Esophagus squamous epithelium (tissue), 5 donors: ENCODE data around the gene CCT4. TPM values are rescaled to one million over a fixed set of nuclear protein-coding genes. Genes with fewer than 3 reads are reported as not detected.
"Not testable (repeated sequence)": the region's sequence is repeated elsewhere in the genome, so short reads cannot be mapped to it uniquely, and the experiment has no call there.

Experiments used
- DNase-seq: peaks from one replicate; lab custom pipeline; 2025; lab: John Stamatoyannopoulos, UW
- H3K27ac ChIP-seq, 4 donors: fragments of 200-600 bp; sonication (generic); one replicate each; pipeline ENCODE4 v1.5.1; 2016 to 2019; ENCODE audit warnings: mild to moderate bottlenecking in 1 of 4
- H3K27me3 ChIP-seq, 4 donors: fragments of 200-600 bp; sonication (generic); 1 replicate in 3 of 4; 2 replicates in 1 of 4; pipeline versions ENCODE4 v1.5.1 to v1.6.0; 2017 to 2021; ENCODE audit warnings: antibody characterized with exemption in 1 of 4
- H3K36me3 ChIP-seq, 3 donors: fragments of 200-600 bp; sonication (generic); one replicate each; pipeline ENCODE4 v1.5.1; 2016 to 2019
- H3K4me1 ChIP-seq, 3 donors: fragments of 200-600 bp; sonication (generic); one replicate each; pipeline ENCODE4 v1.5.1; 2017 to 2019
- H3K4me3 ChIP-seq, 4 donors: fragments of 200-600 bp; sonication (generic); 1 replicate in 3 of 4; 2 replicates in 1 of 4; pipeline ENCODE4 v1.5.1; 2016 to 2019; ENCODE audit warnings: mild to moderate bottlenecking in 2 of 4, moderate library complexity in 1 of 4
- H3K9me3 ChIP-seq, 3 donors: fragments of 200-600 bp; sonication (generic); one replicate each; pipeline ENCODE4 v1.5.1; 2016 to 2019
- CTCF ChIP-seq, 6 experiments: fragments of 450-650 bp in 4 of 6; fragments of 200-600 bp in 2 of 6; sonication (generic) in 2 of 6; IDR thresholded peaks; one replicate each; pipeline ENCODE4 v1.5.1; 2016 to 2019; ENCODE audit warnings: antibody characterized with exemption in 6 of 6, mild to moderate bottlenecking in 4 of 6, moderate library complexity in 4 of 6
- POLR2A ChIP-seq, 4 donors: fragments of 450-650 bp; IDR thresholded peaks; one replicate each; pipeline ENCODE4 v1.6.1; 2017; ENCODE audit warnings: antibody characterized with exemption in 4 of 4, mild to moderate bottlenecking in 4 of 4, moderate library complexity in 3 of 4
- WGBS, 2 donors: methylation state at CpG; one replicate each; pipeline ENCODE4 v1.1.5; 2018; 5-methylcytosine and 5-hydroxymethylcytosine counted together
- intact Hi-C: fragments of 100-400 bp; cut with DNase I; formaldehyde crosslinking; loops from one replicate; pipeline ENCODE4 v1.15.0; 2022
- total RNA-seq, 4 donors: library from RNA; depleted of rRNA; stranded (reverse); fragments of >200 nt; gene quantifications; one replicate each; pipeline ENCODE4 v1.1.0, GENCODE V29; 2016
- donor health status: DM: yes; HTN: yes; CAD: no.

The CCT4 gene
- total RNA-seq, 4 donors from 2014 or later = 59.3 to 126 (median 95.5) TPM

GRCh38 chr2:61900281-61900680 is 11.8 kb upstream of the CCT4 start:
- Histone ChIP-seq H3K27ac (no peak overlapping the region), H3K27me3 (no peaks in the 10 kb centered on the region), H3K36me3 (no peaks in the 10 kb centered on the region), H3K4me1 (peaks cover 0 to 9% (median 0%) of the 10 kb centered on the region in 3 donors), H3K4me3 (no peak overlapping the region), H3K9me3 (no peaks in the 10 kb centered on the region)
- no peak for TF ChIP-seq CTCF (IDR thresholded peaks at IDR 0.05)
- TF ChIP-seq POLR2A (IDR thresholded peaks at IDR 0.05) = no peak
- WGBS, 2 donors = 68 to 82% methylated on average over 1 of the region's 1 CpG
- no peak for DNase-seq
- intact Hi-C loops = no loop called here

GRCh38 chr2:61898810-61899209 is 10.4 kb upstream of the CCT4 start:
- H3K27me3 ChIP-seq = no peaks in the 10 kb centered on the region
- no peaks in the 10 kb centered on the region for H3K9me3 ChIP-seq
- DNase-seq = no peak
- H3K4me3 ChIP-seq = no peak overlapping the region
- 18 to 42% methylated on average over 2 of the region's 2 CpGs for WGBS, 2 donors
- intact Hi-C loops = no loop called here
- no peak overlapping the region for H3K27ac ChIP-seq
- TF ChIP-seq CTCF (IDR thresholded peaks at IDR 0.05) (peak in 4 of 6 experiments; percentile 9 to 59 (median 25)), POLR2A (IDR thresholded peaks at IDR 0.05) (no peak)
- no peaks in the 10 kb centered on the region for H3K4me1 ChIP-seq
- no peaks in the 10 kb centered on the region for H3K36me3 ChIP-seq

GRCh38 chr2:61887717-61888266 is 664 bp downstream of the CCT4 start:
- Histone ChIP-seq H3K9me3 (no peaks in the 10 kb centered on the region), H3K36me3 (peaks cover 6 to 37% (median 19%) of the 10 kb centered on the region in 3 donors), H3K4me3 (peak overlapping the region; percentile 62 to 91 (median 88)), H3K27me3 (no peaks in the 10 kb centered on the region), H3K27ac (peak overlapping the region; percentile 84 to 98 (median 97)), H3K4me1 (peaks cover 8 to 30% (median 16%) of the 10 kb centered on the region in 3 donors)
- intact Hi-C loops = no loop called here
- no peak for DNase-seq
- TF ChIP-seq POLR2A (IDR thresholded peaks at IDR 0.05) = no peak
- no peak for TF ChIP-seq CTCF (IDR thresholded peaks at IDR 0.05)
- 0 to 1% methylated on average over 18 of the region's 18 CpGs for WGBS, 2 donors

- no peaks in the 10 kb centered on the region for H3K27me3 ChIP-seq
- intact Hi-C loops = no loop called here
- H3K36me3 ChIP-seq = peaks cover 12 to 55% (median 36%) of the 10 kb centered on the region in 3 donors
- H3K4me1 ChIP-seq = peaks cover 8 to 30% (median 16%) of the 10 kb centered on the region in 3 donors
- TF ChIP-seq CTCF (IDR thresholded peaks at IDR 0.05) = no peak
- TF ChIP-seq POLR2A (IDR thresholded peaks at IDR 0.05) = no peak
- no peak for DNase-seq
- 82 to 93% methylated on average over 11 to 15 of the region's 18 CpGs for WGBS, 2 donors
- H3K27ac ChIP-seq = no peak overlapping the region
- H3K4me3 ChIP-seq = peak overlapping the region in 1 of 4 donors; percentile 89
- H3K9me3 ChIP-seq = no peaks in the 10 kb centered on the region
These were observed 2.4 kb downstream of the CCT4 start for GRCh38 chr2:61885896-61886603.

- no peaks in the 10 kb centered on the region for H3K27me3 ChIP-seq
- no peak overlapping the region for H3K4me3 ChIP-seq
- 86% methylated on average over 5 of the region's 5 CpGs for WGBS, 2 donors
- no peak overlapping the region for H3K27ac ChIP-seq
- no peak for DNase-seq
- no peaks in the 10 kb centered on the region for H3K9me3 ChIP-seq
- intact Hi-C loops = no loop called here
- no peak for TF ChIP-seq POLR2A (IDR thresholded peaks at IDR 0.05)
- no peak for TF ChIP-seq CTCF (IDR thresholded peaks at IDR 0.05)
- H3K4me1 ChIP-seq = peaks cover 8 to 21% (median 11%) of the 10 kb centered on the region in 3 donors
- H3K36me3 ChIP-seq = peaks cover 12 to 85% (median 65%) of the 10 kb centered on the region in 3 donors
These were observed 5.6 kb downstream of the CCT4 start for GRCh38 chr2:61882850-61883249.

GRCh38 chr2:61879351-61879750 is 9.1 kb downstream of the CCT4 start:
- H3K36me3 ChIP-seq = peaks cover 12 to 98% (median 73%) of the 10 kb centered on the region in 3 donors
- H3K27ac ChIP-seq, H3K27me3 ChIP-seq, H3K9me3 ChIP-seq, DNase-seq, intact Hi-C loops, H3K4me3 ChIP-seq, H3K4me1 ChIP-seq: not testable (repeated sequence)
- 56 to 62% methylated on average over 4 of the region's 4 CpGs for WGBS, 2 donors
